K562 treated with DMSO at 1 percent for 4 hours (cell line): ENCODE measurements around the gene MGARP. TPM values are rescaled to one million over a fixed set of nuclear protein-coding genes. Genes with fewer than 3 reads are reported as not detected.

ENCODE experiments used
- total RNA-seq: library from RNA; unstranded; fragments of 300-600 nt; gene quantifications from 2 replicates; pipeline ENCODE4 v1.2.3, GENCODE V29; 2022; ENCODE audit not compliant: insufficient read depth

The MGARP gene
- total RNA-seq: 0.53 TPM in 1 of 2 replicates, not detected in the other

GRCh38 chr4:139279760-139280620, at the start of gene MGARP:
Gene MGARP, minus strand, starts transcription at chr4:139280225. Its CDS starts 67 bp downstream, at chr4:139280158.

GRCh38 chr4:139301821-139302611, 22.0 kb upstream of the MGARP start, which contains the start of gene NDUFC1:
Gene NDUFC1, minus strand, starts transcription at chr4:139302477. Its CDS starts 6,679 bp downstream, at chr4:139295798.

GRCh38 chr4:139301113-139301820, 21.2 kb upstream of the MGARP start, which contains the start of gene NAA15:
Gene NAA15, plus strand, starts transcription at chr4:139301505. Its CDS starts 273 bp downstream, at chr4:139301778.

Other genes with a start within 250 kb of the MGARP start
- gene ELF2, start 103.0 kb downstream of the MGARP start, total RNA-seq: 21.4 and 24.6 TPM in 2 replicates
- 9.4 and 10.3 TPM in 2 replicates for gene NAA15, start 21.3 kb upstream of the MGARP start, total RNA-seq
- gene NDUFC1, start 22.3 kb upstream of the MGARP start, total RNA-seq: 51.6 and 56.1 TPM in 2 replicates
- 2.9 and 7.1 TPM in 2 replicates for gene RAB33B, start 173.9 kb upstream of the MGARP start, total RNA-seq